ENCODE measurements around the gene MXRA8.

MXRA8 gene

DNA sequence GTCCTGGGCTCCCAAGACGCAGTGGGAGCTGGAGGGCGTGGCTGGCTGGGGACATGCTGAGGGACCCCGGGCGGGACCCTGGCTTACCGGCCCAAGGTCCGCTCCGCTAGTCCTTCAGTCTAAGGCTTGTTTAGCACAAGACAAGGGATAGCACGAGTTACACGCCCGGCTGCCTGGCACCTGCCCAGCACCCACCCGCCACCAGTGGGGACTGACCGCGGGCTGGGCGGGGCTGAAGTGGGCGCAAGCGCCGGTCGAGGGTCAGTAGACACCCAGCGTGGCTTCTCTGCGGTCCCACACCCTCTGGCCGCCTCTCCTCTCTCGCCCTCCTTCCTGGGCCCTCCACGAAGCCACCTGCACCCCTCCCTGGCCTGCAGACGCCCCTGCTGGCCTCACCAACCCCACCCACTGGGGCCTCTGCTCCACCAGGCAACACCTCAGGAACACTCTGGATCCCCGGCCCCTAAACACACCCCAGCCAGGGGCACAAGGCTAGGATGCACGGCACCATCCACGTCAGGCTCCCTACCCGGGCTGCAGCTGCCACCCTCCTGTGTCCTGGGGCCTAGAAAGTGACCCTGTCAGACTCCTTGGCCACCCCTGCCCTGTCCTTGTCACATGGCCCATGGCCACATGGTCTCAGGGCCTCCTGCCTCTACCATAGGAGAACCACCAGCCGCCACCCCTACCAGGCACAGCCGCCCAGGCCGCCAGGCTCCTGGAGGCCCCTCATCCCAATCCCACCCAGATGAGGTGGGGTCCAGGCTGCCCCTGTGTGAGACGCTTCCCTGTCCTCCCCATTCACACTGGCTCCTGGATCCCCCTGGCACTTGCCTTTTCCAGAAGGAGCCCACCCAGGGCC lies 21.2 kb downstream of the MXRA8 start:
- in situ Hi-C loops (cut with HindIII; ENCODE audit: low sequenced_read_pairs), result no loop called here

GRCh38 chr1:1336446-1336845 lies 21.9 kb downstream of the MXRA8 start:
- in situ Hi-C loops (cut with HindIII; ENCODE audit: low sequenced_read_pairs), result no loop called here

DNA sequence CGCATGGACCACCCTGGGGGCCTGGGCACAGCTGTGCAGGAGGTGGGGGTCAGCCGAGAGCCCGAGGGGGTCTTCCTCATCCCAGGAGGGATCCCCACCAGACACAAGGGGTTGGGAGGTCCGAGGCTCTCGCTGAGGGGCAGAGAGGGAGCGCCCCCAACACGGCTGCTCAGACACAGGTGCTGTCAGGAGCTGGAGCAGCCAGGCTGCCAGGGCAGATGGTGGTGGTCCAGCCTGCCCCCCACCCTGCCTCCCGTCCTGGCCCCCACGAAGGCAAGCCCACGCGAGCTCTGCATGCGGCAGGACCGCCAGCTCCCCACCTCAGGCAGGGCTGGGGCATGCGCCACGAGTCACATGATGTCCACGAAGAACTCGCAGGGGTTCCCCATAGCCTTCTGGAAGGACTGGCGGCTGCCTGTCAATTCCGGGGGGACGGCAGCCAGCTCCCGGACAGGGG lies 22.5 kb downstream of the MXRA8 start:
- in situ Hi-C loops (cut with HindIII; ENCODE audit: low sequenced_read_pairs), result no loop called here

DNA sequence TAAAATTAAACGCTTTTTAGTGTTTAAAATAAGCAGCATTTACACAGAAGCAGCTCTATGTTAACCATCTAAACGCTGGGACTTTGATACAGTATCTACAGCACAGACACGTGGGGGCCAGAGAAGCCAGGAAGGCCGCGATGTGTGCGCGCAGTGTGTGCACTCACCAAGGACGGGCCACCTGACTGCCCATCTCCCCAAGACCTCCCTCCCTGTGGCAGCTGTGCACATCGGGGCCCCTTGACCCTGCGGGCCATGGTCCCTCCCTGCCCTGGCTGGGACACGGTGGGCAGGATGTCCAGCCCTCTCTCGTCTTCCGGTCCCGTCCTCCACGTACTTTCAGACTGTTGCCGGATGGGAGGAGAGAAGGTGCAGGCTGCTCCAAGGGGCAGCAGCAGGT lies 23.1 kb downstream of the MXRA8 start:
- in situ Hi-C loops (cut with HindIII; ENCODE audit: low sequenced_read_pairs), result no loop called here

DNA sequence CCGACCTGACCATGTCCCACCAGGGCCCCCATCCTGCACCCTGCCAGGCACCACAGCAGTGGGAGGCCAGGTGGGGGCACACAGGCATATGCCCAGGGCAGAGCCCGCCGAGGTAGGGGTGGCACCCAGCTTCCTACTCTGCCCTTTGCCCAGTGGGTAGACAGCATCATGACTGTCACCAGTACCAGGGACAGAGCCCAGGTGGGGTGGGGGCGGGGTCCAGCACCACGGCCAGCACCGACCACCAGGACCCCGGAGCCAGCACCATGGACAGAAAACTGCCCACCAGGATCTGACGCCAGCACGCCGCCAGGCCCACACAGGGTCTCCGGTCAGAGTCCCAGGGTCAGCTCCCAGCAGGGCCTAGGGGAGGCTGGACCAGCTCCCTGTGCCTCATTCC lies 23.5 kb downstream of the MXRA8 start:
- in situ Hi-C loops (cut with HindIII; ENCODE audit: low sequenced_read_pairs), result no loop called here

DNA sequence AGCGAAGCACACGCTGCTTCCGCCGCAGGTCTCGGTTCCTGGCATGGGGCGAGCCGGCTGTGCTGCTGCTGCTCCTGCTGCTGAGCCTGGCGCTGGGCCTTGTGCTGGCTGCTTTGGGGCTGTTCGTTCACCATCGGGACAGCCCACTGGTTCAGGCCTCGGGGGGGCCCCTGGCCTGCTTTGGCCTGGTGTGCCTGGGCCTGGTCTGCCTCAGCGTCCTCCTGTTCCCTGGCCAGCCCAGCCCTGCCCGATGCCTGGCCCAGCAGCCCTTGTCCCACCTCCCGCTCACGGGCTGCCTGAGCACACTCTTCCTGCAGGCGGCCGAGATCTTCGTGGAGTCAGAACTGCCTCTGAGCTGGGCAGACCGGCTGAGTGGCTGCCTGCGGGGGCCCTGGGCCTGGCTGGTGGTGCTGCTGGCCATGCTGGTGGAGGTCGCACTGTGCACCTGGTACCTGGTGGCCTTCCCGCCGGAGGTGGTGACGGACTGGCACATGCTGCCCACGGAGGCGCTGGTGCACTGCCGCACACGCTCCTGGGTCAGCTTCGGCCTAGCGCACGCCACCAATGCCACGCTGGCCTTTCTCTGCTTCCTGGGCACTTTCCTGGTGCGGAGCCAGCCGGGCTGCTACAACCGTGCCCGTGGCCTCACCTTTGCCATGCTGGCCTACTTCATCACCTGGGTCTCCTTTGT lies 24.7 kb downstream of the MXRA8 start:
- in situ Hi-C loops (cut with HindIII; ENCODE audit: low sequenced_read_pairs), result no loop called here

DNA sequence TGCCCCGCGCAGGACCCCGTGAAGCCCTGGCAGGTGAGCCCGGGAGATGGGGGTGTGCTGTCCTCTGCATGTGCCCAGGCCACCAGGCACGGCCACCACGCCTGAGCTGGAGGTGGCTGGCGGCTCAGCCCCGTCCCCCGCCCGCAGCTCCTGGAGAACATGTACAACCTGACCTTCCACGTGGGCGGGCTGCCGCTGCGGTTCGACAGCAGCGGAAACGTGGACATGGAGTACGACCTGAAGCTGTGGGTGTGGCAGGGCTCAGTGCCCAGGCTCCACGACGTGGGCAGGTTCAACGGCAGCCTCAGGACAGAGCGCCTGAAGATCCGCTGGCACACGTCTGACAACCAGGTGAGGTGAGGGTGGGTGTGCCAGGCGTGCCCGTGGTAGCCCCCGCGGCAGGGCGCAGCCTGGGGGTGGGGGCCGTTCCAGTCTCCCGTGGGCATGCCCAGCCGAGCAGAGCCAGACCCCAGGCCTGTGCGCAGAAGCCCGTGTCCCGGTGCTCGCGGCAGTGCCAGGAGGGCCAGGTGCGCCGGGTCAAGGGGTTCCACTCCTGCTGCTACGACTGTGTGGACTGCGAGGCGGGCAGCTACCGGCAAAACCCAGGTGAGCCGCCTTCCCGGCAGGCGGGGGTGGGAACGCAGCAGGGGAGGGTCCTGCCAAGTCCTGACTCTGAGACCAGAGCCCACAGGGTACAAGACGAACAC lies 25.4 kb downstream of the MXRA8 start:
- in situ Hi-C loops (cut with HindIII; ENCODE audit: low sequenced_read_pairs), result no loop called here

GRCh38 chr1:1332031-1332755 lies 26.2 kb downstream of the MXRA8 start:
- in situ Hi-C loops (cut with HindIII; ENCODE audit: low sequenced_read_pairs), result no loop called here

GRCh38 chr1:1331068-1331965 lies 27.0 kb downstream of the MXRA8 start, which contains the start of gene TAS1R3:
TAS1R3 (plus strand) TSS chr1:1331280; CDS start chr1:1331346, 66 bp downstream.
- in situ Hi-C loops (cut with HindIII; ENCODE audit: low sequenced_read_pairs), result no loop called here

DNA sequence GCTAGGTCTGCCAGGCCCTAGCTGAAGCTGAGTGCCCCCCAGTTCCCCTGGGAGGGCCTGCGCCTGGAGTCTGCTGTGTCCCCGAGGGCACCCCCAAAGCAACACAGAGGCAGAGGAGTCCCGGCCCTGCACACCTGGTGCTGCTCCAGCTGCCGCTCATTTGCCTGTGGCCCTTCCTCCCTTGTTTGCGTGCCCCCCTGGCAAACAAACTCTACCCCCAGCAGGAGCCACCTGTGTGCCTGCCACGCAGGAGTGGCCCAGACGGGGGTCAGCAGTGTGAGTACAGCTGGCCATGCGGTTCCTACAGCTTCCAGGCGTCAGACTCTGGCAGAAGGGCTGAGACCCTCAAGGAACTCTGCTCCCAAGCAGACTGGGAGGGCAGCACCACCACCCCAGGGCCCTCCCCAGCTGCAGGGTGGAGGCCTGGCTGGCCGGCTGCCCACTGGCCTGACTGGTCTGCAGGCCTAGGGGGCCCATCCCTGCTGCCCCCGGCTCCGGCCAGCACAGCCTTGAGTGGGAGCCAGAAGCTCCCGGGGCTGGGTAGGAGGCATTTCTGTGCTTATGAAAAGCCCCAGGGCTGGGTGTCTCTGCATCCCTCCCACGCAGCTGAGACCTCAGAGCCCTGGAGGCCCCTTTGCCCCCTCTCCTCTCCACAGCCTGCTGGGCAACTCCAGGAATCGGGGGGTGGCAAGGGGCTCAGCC lies 27.8 kb downstream of the MXRA8 start:
- in situ Hi-C loops (cut with HindIII; ENCODE audit: low sequenced_read_pairs), result no loop called here

DNA sequence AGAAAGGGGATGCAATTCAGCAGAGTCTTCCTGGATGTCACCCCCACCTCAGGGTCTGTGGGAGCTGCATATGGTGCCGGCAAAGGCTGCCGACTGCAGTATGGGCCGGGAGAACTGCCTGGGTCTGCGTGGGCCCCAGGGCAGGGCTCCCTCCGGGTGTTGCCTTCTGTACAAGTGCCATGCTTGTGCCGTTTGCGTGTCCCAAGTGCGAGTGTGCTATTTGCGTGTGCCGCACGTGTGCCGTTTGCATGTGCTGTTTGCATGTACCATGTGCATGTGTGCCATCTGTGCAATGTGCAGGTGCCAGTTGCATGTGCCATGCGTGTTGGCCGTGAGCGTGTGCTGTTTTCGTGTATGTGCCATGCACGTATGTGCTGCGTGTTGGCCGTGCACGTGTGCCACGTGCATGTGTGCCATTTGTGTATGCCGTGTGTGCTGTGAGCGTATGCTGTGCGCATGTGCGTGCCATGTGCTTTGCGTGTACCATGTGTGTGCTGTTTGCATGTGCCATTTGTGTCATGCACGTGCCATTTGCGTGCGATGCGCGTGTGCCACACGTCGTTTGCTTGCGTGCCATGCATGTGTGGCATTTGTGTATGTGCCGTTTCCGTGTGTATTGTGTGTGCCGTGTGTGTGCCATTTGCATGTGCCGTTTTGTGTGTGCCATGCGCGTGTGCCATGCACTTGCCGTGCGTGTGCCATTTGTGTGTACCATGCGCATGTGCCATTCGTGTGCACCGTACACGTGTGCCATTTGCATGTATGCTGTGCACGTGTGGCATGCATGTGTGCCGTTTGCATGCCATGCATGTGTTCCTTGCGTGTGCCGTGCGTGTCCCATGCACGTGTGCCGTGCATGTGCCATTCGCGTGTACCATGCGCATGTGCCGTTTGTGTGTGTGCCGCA lies 28.8 kb downstream of the MXRA8 start:
- in situ Hi-C loops (cut with HindIII; ENCODE audit: low sequenced_read_pairs), result no loop called here

DNA sequence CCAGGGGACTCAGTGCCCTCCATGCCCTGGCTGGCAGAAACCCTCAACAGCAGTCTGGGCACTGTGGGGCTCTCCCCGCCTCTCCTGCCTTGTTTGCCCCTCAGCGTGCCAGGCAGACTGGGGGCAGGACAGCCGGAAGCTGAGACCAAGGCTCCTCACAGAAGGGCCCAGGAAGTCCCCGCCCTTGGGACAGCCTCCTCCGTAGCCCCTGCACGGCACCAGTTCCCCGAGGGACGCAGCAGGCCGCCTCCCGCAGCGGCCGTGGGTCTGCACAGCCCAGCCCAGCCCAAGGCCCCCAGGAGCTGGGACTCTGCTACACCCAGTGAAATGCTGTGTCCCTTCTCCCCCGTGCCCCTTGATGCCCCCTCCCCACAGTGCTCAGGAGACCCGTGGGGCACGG lies 30.1 kb downstream of the MXRA8 start:
- in situ Hi-C loops (cut with HindIII; ENCODE audit: low sequenced_read_pairs), result no loop called here

GRCh38 chr1:1327291-1327690 lies 31.1 kb downstream of the MXRA8 start:
- in situ Hi-C loops (cut with HindIII; ENCODE audit: low sequenced_read_pairs), result no loop called here

- in situ Hi-C loops (cut with HindIII; ENCODE audit: low sequenced_read_pairs), result no loop called here
These were observed 32.2 kb downstream of the MXRA8 start for GRCh38 chr1:1326075-1326605.

DNA sequence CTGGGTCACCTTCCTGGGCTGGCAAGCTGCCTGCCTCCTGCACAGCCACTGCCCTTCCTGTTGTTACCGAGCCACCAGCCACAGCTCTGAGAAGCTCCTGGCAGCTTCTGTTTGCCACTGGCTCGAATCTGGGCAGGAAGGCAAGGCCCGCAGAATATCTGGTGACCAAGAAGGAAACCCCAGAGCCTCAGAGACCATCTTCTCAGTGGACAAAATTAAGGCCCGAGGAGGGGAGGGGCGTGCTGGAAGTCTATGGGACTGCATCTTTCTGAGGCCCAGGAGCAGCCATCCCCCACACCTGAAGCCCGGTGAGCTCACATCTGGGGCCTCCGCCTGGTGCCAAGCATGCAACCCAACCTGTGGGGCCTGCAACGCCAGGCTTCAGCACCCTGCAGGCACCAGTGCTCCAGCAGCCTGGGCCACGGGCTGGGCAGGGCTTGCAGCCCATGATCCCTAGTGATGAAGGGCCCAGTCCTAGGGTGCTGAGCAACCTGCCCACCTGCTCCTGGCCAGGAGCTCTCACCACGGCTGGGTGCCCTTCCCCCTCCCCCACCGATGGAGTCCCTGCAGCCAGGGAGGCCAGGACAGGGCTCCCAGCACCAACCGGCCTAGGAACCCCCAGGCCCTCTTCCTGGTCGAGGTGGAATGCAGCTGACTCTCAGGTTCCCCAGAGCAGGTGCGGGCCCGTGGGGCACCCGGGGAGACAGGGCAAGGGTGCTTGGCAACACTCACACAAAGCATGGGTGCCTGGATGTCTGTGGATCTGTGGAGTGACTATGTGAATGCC lies 32.9 kb downstream of the MXRA8 start:
- in situ Hi-C loops (cut with HindIII; ENCODE audit: low sequenced_read_pairs), result no loop called here

GRCh38 chr1:1324524-1325287 lies 33.6 kb downstream of the MXRA8 start, which contains the start of the genes CPTP and INTS11:
CPTP (plus strand) TSS chr1:1324802; CDS start chr1:1326911, 2,109 bp downstream.
INTS11 (minus strand) TSS chr1:1324660; CDS start chr1:1324608, 52 bp downstream.
- in situ Hi-C loops (cut with HindIII; ENCODE audit: low sequenced_read_pairs), result no loop called here

Measured in DLD1 (cell line).